Keratinocyte (primary cell): ENCODE data around the gene RNU1-2.
"Not testable (repeated sequence)": the region's sequence is repeated elsewhere in the genome, so short reads cannot be mapped to it uniquely, and the experiment has no call there.

Experiments used
- CTCF ChIP-seq, 3 experiments: IDR thresholded peaks in 1 of 3; conservative IDR thresholded peaks in 1 of 3; optimal IDR thresholded peaks in 1 of 3; 2 replicates in 2 of 3; 3 replicates in 1 of 3; pipeline versions ENCODE3 to v1.5.1; 2011; ENCODE audit warnings: low read length in 3 of 3, mild to moderate bottlenecking in 3 of 3, moderate library complexity in 2 of 3, control low read depth in 1 of 3, inconsistent platforms in 1 of 3; ENCODE audit not compliant: insufficient read depth in 2 of 3; ENCODE audit errors: extremely low read depth in 1 of 3
- EZH2 ChIP-seq: IDR thresholded peaks from one replicate; pipeline ENCODE4 v1.6.1; 2012; ENCODE audit warnings: inconsistent platforms, mild to moderate bottlenecking, low read length, moderate library complexity

GRCh38 chr1:16898298-16898697, 2.5 kb downstream of the RNU1-2 start:
- TF ChIP-seq CTCF (optimal IDR thresholded peaks at IDR 0.05 in 1 of 3, IDR thresholded peaks at IDR 0.05 in 1 of 3, conservative IDR thresholded peaks at IDR 0.05 in 1 of 3; ENCODE audit: extremely low read depth in 1 of 3, insufficient read depth in 2 of 3, low read length in 3 of 3); EZH2: not testable (repeated sequence)
